GM23338 (cell line): Measurements from ENCODE around the gene SPTBN2. TPM values are rescaled to one million over a fixed set of nuclear protein-coding genes. Genes with fewer than 3 reads are reported as not detected.

Experiments
- ATAC-seq: fragments of 200-7000 bp; cut with Tn5 transposase; 3 replicates; pipeline ENCODE4 v1.9.1; 2020
- DNase-seq: peaks from one replicate; pipeline ENCODE4 v3.0.0-alpha.2; 2015; ENCODE audit warnings: low spot score
- H2AFZ ChIP-seq: fragments of 200-600 bp; sonication (generic); 2 replicates; pipeline ENCODE4 v1.8.0; 2016; ENCODE audit warnings: antibody characterized with exemption, mild to moderate bottlenecking, moderate library complexity
- H3F3A ChIP-seq: fragments of 200-600 bp; sonication (generic); replicated peaks from 2 replicates; pipeline ENCODE4 v1.8.0; 2017; ENCODE audit warnings: antibody characterized with exemption, mixed run types, low read depth
- H3K27ac ChIP-seq: fragments of 200-600 bp; sonication (generic); 2 replicates; pipeline ENCODE4 v1.6.1; 2016; ENCODE audit warnings: low read depth
- H3K27me3 ChIP-seq: fragments of 200-600 bp; sonication (generic); 2 replicates; pipeline ENCODE4 v1.8.0; 2016; ENCODE audit warnings: mild to moderate bottlenecking, mixed run types, moderate library complexity; ENCODE audit not compliant: insufficient read depth
- H3K36me3 ChIP-seq: fragments of 200-600 bp; sonication (generic); 2 replicates; pipeline ENCODE4 v1.8.0; 2016; ENCODE audit warnings: mild to moderate bottlenecking; ENCODE audit not compliant: insufficient read depth
- H3K4me1 ChIP-seq: fragments of 200-600 bp; sonication (generic); 2 replicates; pipeline ENCODE4 v1.8.0; 2016; ENCODE audit warnings: mild to moderate bottlenecking, moderate library complexity; ENCODE audit not compliant: insufficient read depth
- H3K4me2 ChIP-seq: fragments of 200-600 bp; sonication (generic); 2 replicates; pipeline ENCODE4 v1.7.1; 2017; ENCODE audit warnings: mixed run types
- H3K4me3 ChIP-seq: fragments of 200-600 bp; sonication (generic); 2 replicates; pipeline ENCODE4 v1.6.1; 2016; ENCODE audit warnings: mixed run types
- H3K79me2 ChIP-seq: fragments of 200-600 bp; sonication (generic); replicated peaks from 2 replicates; pipeline ENCODE4 v1.8.0; 2017; ENCODE audit warnings: mild to moderate bottlenecking; ENCODE audit not compliant: insufficient read depth
- H3K9me2 ChIP-seq: fragments of 200-600 bp; sonication (generic); 2 replicates; pipeline ENCODE4 v1.8.0; 2017; ENCODE audit not compliant: insufficient read depth
- H4K20me1 ChIP-seq: fragments of 200-600 bp; sonication (generic); replicated peaks from 2 replicates; pipeline ENCODE4 v1.8.0; 2017; ENCODE audit warnings: mild to moderate bottlenecking; ENCODE audit not compliant: insufficient read depth
- H3K27ac Mint-ChIP-seq: 2 replicates; pipeline ENCODE4 v1.8.0; 2020; ENCODE audit warnings: inconsistent platforms, mild to moderate bottlenecking, moderate library complexity, mixed read lengths
- H3K27me3 Mint-ChIP-seq: 3 replicates; pipeline ENCODE4 v1.8.0; 2022; ENCODE audit warnings: low read depth, mild to moderate bottlenecking, moderate library complexity, mixed read lengths, inconsistent platforms; ENCODE audit not compliant: insufficient read depth, poor library complexity
- H3K36me3 Mint-ChIP-seq: 3 replicates; pipeline ENCODE4 v1.8.0; 2021; ENCODE audit warnings: low read depth, mild to moderate bottlenecking, inconsistent platforms, moderate library complexity, mixed read lengths
- H3K4me1 Mint-ChIP-seq: 3 replicates; pipeline ENCODE4 v1.8.0; 2020; ENCODE audit warnings: mild to moderate bottlenecking, inconsistent platforms, mixed read lengths
- H3K4me3 Mint-ChIP-seq: 3 replicates; pipeline ENCODE4 v1.8.0; 2021; ENCODE audit warnings: moderate library complexity, mild to moderate bottlenecking, inconsistent platforms, mixed read lengths
- H3K9me3 Mint-ChIP-seq: 3 replicates; pipeline ENCODE4 v1.8.0; 2020; ENCODE audit warnings: moderate library complexity, mild to moderate bottlenecking, inconsistent platforms, mixed read lengths
- CREB1 ChIP-seq: fragments of 250-450 bp; sonication (Bioruptor Pico); IDR thresholded peaks from 2 replicates; pipeline ENCODE4 v1.5.0; 2020; ENCODE audit warnings: low read depth, mild to moderate bottlenecking, moderate library complexity
- EZH2phosphoT487 ChIP-seq: fragments of 200-600 bp; sonication (generic); IDR thresholded peaks from one replicate; pipeline ENCODE4 v1.8.1; 2018; ENCODE audit warnings: antibody characterized with exemption; ENCODE audit not compliant: unreplicated experiment
- JUNB ChIP-seq: IDR thresholded peaks from one replicate; pipeline ENCODE4 v1.6.1; 2016; ENCODE audit warnings: antibody characterized with exemption; ENCODE audit not compliant: unreplicated experiment
- NANOG ChIP-seq: IDR thresholded peaks from 2 replicates; pipeline ENCODE4 v1.6.1; 2016; ENCODE audit warnings: antibody characterized with exemption, borderline replicate concordance
- POLR2AphosphoS5 ChIP-seq: IDR thresholded peaks from 2 replicates; pipeline ENCODE4 v1.6.1; 2016; ENCODE audit warnings: antibody characterized with exemption, low read depth
- STAT1 ChIP-seq: IDR thresholded peaks from one replicate; pipeline ENCODE4 v1.6.1; 2016; ENCODE audit warnings: antibody characterized with exemption; ENCODE audit not compliant: unreplicated experiment
- ZNF114 ChIP-seq: fragments of 250-450 bp; sonication (Bioruptor Pico); IDR thresholded peaks from 2 replicates; pipeline ENCODE4 v1.5.0; 2020; ENCODE audit warnings: mild to moderate bottlenecking, moderate library complexity
- polyA plus RNA-seq: library from polyadenylated mRNA; unstranded; fragments of >200 nt; fragmentation: Nextera tagmentation; extraction: Ambion mirVana; gene quantifications from 2 replicates; pipeline ENCODE4 v1.2.1, GENCODE V29; 2016
- total RNA-seq: library from RNA; depleted of rRNA; stranded (reverse); fragments of >200 nt; shearing (Covaris generic); gene quantifications from 2 replicates; pipeline ENCODE4 v1.2.3, GENCODE V29; 2014
- TF ChIP-seq, protein P1 (sequence below): IDR thresholded peaks from one replicate; pipeline ENCODE4 v1.6.1; 2018; ENCODE audit warnings: antibody characterized with exemption; ENCODE audit not compliant: unreplicated experiment
- TF ChIP-seq, protein P2 (sequence below), 2 experiments: fragments of 200-600 bp in 1 of 2; sonication (generic) in 1 of 2; conservative IDR thresholded peaks; 2 replicates each; pipeline versions ENCODE4 v1.5.1 to v1.6.1; 2016 to 2017; ENCODE audit warnings: antibody characterized with exemption in 2 of 2, low read depth in 2 of 2, mild to moderate bottlenecking in 2 of 2, moderate library complexity in 1 of 2
- TF ChIP-seq, protein P3 (sequence below): IDR thresholded peaks from 2 replicates; pipeline ENCODE4 v1.6.1; 2016; ENCODE audit warnings: antibody characterized with exemption
- TF ChIP-seq, protein P4 (sequence below): fragments of 250-450 bp; sonication (Bioruptor Pico); IDR thresholded peaks from 2 replicates; pipeline ENCODE4 v1.5.0; 2020; ENCODE audit warnings: mild to moderate bottlenecking, moderate library complexity

Gene SPTBN2
- total and polyA plus RNA-seq, 2 experiments from 2014 or later: 7.7 to 49.1 TPM

DNA sequence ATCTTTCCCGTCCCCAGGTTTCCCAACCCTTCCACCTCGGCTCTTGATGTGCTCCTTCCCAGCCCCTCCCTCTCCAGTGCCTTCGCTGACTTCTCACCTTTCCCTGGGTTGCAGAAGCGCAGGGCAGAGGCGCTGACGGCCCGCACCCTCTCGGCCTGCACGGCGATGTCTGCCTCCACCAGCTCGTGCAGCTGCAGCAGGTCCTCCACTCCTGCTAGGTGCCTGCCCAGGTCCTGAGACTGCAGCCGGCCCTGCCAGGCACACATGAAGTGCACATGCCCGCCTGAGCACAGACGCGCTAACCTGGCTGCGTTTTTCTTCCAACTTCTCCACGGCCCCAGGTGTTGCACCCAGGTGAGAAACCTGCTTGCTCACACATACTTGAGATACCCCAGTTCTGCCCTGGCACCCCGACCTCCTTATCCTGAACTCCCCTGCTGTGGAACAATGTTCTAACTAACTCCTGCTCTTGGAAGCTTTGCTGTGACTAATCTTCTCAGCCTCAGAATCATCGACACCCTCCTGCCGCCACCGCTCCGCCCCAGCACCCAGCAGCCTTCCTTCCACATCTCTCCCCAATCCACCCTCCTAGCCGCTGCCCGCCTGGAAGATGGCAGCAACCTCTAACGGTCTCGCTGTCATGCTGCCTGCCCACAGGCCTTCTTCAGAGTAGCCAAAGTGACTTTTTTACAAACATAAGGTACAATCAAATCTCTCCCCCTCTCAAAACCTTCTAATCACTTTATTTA, 23.3 kb downstream of the SPTBN2 start:
- peaks cover 47% of the 10 kb centered on the region for H3K36me3 Mint-ChIP-seq
- H2AFZ ChIP-seq: no peak overlapping the region

More for the DNA sequence above, 23.3 kb downstream of the SPTBN2 start:
- no peak overlapping the region for H3K4me2 ChIP-seq
- DNase-seq (no peak), ATAC-seq (no peak; the same call in 2 of the 3 replicates)
- TF ChIP-seq EZH2phosphoT487: no peak
- TF ChIP-seq, protein P1, sequence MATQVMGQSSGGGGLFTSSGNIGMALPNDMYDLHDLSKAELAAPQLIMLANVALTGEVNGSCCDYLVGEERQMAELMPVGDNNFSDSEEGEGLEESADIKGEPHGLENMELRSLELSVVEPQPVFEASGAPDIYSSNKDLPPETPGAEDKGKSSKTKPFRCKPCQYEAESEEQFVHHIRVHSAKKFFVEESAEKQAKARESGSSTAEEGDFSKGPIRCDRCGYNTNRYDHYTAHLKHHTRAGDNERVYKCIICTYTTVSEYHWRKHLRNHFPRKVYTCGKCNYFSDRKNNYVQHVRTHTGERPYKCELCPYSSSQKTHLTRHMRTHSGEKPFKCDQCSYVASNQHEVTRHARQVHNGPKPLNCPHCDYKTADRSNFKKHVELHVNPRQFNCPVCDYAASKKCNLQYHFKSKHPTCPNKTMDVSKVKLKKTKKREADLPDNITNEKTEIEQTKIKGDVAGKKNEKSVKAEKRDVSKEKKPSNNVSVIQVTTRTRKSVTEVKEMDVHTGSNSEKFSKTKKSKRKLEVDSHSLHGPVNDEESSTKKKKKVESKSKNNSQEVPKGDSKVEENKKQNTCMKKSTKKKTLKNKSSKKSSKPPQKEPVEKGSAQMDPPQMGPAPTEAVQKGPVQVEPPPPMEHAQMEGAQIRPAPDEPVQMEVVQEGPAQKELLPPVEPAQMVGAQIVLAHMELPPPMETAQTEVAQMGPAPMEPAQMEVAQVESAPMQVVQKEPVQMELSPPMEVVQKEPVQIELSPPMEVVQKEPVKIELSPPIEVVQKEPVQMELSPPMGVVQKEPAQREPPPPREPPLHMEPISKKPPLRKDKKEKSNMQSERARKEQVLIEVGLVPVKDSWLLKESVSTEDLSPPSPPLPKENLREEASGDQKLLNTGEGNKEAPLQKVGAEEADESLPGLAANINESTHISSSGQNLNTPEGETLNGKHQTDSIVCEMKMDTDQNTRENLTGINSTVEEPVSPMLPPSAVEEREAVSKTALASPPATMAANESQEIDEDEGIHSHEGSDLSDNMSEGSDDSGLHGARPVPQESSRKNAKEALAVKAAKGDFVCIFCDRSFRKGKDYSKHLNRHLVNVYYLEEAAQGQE: no peak
- TF ChIP-seq, protein P2, sequence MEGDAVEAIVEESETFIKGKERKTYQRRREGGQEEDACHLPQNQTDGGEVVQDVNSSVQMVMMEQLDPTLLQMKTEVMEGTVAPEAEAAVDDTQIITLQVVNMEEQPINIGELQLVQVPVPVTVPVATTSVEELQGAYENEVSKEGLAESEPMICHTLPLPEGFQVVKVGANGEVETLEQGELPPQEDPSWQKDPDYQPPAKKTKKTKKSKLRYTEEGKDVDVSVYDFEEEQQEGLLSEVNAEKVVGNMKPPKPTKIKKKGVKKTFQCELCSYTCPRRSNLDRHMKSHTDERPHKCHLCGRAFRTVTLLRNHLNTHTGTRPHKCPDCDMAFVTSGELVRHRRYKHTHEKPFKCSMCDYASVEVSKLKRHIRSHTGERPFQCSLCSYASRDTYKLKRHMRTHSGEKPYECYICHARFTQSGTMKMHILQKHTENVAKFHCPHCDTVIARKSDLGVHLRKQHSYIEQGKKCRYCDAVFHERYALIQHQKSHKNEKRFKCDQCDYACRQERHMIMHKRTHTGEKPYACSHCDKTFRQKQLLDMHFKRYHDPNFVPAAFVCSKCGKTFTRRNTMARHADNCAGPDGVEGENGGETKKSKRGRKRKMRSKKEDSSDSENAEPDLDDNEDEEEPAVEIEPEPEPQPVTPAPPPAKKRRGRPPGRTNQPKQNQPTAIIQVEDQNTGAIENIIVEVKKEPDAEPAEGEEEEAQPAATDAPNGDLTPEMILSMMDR (conservative IDR thresholded peaks at IDR 0.05; ENCODE audit: low read depth in 2 of 2): no peak
- TF ChIP-seq, protein P3, sequence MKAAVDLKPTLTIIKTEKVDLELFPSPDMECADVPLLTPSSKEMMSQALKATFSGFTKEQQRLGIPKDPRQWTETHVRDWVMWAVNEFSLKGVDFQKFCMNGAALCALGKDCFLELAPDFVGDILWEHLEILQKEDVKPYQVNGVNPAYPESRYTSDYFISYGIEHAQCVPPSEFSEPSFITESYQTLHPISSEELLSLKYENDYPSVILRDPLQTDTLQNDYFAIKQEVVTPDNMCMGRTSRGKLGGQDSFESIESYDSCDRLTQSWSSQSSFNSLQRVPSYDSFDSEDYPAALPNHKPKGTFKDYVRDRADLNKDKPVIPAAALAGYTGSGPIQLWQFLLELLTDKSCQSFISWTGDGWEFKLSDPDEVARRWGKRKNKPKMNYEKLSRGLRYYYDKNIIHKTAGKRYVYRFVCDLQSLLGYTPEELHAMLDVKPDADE: no peak
- no peak for TF ChIP-seq CREB1 (CRISPR knock-in tag)
- no peak for TF ChIP-seq POLR2AphosphoS5
- TF ChIP-seq, protein P4, sequence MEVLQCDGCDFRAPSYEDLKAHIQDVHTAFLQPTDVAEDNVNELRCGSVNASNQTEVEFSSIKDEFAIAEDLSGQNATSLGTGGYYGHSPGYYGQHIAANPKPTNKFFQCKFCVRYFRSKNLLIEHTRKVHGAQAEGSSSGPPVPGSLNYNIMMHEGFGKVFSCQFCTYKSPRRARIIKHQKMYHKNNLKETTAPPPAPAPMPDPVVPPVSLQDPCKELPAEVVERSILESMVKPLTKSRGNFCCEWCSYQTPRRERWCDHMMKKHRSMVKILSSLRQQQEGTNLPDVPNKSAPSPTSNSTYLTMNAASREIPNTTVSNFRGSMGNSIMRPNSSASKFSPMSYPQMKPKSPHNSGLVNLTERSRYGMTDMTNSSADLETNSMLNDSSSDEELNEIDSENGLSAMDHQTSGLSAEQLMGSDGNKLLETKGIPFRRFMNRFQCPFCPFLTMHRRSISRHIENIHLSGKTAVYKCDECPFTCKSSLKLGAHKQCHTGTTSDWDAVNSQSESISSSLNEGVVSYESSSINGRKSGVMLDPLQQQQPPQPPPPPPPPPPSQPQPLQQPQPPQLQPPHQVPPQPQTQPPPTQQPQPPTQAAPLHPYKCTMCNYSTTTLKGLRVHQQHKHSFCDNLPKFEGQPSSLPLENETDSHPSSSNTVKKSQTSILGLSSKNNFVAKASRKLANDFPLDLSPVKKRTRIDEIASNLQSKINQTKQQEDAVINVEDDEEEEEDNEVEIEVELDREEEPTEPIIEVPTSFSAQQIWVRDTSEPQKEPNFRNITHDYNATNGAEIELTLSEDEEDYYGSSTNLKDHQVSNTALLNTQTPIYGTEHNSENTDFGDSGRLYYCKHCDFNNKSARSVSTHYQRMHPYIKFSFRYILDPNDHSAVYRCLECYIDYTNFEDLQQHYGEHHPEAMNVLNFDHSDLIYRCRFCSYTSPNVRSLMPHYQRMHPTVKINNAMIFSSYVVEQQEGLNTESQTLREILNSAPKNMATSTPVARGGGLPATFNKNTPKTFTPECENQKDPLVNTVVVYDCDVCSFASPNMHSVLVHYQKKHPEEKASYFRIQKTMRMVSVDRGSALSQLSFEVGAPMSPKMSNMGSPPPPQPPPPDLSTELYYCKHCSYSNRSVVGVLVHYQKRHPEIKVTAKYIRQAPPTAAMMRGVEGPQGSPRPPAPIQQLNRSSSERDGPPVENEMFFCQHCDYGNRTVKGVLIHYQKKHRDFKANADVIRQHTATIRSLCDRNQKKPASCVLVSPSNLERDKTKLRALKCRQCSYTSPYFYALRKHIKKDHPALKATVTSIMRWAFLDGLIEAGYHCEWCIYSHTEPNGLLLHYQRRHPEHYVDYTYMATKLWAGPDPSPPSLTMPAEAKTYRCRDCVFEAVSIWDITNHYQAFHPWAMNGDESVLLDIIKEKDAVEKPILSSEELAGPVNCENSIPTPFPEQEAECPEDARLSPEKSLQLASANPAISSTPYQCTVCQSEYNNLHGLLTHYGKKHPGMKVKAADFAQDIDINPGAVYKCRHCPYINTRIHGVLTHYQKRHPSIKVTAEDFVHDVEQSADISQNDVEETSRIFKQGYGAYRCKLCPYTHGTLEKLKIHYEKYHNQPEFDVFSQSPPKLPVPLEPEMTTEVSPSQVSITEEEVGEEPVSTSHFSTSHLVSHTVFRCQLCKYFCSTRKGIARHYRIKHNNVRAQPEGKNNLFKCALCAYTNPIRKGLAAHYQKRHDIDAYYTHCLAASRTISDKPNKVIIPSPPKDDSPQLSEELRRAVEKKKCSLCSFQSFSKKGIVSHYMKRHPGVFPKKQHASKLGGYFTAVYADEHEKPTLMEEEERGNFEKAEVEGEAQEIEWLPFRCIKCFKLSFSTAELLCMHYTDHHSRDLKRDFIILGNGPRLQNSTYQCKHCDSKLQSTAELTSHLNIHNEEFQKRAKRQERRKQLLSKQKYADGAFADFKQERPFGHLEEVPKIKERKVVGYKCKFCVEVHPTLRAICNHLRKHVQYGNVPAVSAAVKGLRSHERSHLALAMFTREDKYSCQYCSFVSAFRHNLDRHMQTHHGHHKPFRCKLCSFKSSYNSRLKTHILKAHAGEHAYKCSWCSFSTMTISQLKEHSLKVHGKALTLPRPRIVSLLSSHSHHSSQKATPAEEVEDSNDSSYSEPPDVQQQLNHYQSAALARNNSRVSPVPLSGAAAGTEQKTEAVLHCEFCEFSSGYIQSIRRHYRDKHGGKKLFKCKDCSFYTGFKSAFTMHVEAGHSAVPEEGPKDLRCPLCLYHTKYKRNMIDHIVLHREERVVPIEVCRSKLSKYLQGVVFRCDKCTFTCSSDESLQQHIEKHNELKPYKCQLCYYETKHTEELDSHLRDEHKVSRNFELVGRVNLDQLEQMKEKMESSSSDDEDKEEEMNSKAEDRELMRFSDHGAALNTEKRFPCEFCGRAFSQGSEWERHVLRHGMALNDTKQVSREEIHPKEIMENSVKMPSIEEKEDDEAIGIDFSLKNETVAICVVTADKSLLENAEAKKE: no peak
- TF ChIP-seq ZNF114 (CRISPR knock-in tag): no peak
- no peak for TF ChIP-seq JUNB
- TF ChIP-seq STAT1: no peak
- no peak for TF ChIP-seq NANOG
- H3K27ac ChIP-seq: no peak overlapping the region
- Mint-ChIP-seq H3K4me3 (no peak overlapping the region), H3K4me1 (no peaks in the 10 kb centered on the region; the same call in 2 of the 3 replicates), H3K9me3 (no peaks in the 10 kb centered on the region), H3K27ac (no peak overlapping the region; the same call in 1 of the 2 replicates), H3K27me3 (peaks cover 4% of the 10 kb centered on the region)
- H3K9me2 ChIP-seq: no peaks in the 10 kb centered on the region
- no peaks in the 10 kb centered on the region for H3K36me3 ChIP-seq
- no peaks in the 10 kb centered on the region for H3K79me2 ChIP-seq
- H4K20me1 ChIP-seq: no peaks in the 10 kb centered on the region; the same call in 1 of the 2 replicates
- no peak overlapping the region for H3K4me3 ChIP-seq
- no peaks in the 10 kb centered on the region for H3K4me1 ChIP-seq
- H3F3A ChIP-seq: no peaks in the 10 kb centered on the region
- no peaks in the 10 kb centered on the region for H3K27me3 ChIP-seq
